ENCODE results near the gene C11orf97.
"Not testable (repeated sequence)": the region's sequence is repeated elsewhere in the genome, so short reads cannot be mapped to it uniquely, and the experiment has no call there.

C11orf97 gene

GRCh38 chr11:94511932-94512781 lies at the start of gene C11orf97:
Gene C11orf97 (plus strand): TSS chr11:94512461. CDS start chr11:94512529, 68 bp downstream.
- DNase-seq (ENCODE audit: low spot score): no peak

GRCh38 chr11:94469416-94469815 lies 42.8 kb upstream of the C11orf97 start:
- DNase-seq (ENCODE audit: low spot score): no peak

GRCh38 chr11:94472916-94473799 lies 39.1 kb upstream of the C11orf97 start:
- DNase-seq (ENCODE audit: low spot score): peak; percentile 13

- DNase-seq (ENCODE audit: low spot score): no peak
Observed at GRCh38 chr11:94477624-94478023, 34.6 kb upstream of the C11orf97 start.

GRCh38 chr11:94481342-94481741 lies 30.9 kb upstream of the C11orf97 start:
- no peak for DNase-seq (ENCODE audit: low spot score)

GRCh38 chr11:94486068-94486467 lies 26.2 kb upstream of the C11orf97 start:
- DNase-seq (ENCODE audit: low spot score): no peak

- DNase-seq (ENCODE audit: low spot score): peak; percentile 99
Observed at GRCh38 chr11:94493281-94494125, 18.8 kb upstream of the C11orf97 start, which contains the start of the genes ANKRD49 and MRE11. Gene ANKRD49 (plus strand): TSS chr11:94493984. CDS start chr11:94496694, 2,710 bp downstream. Gene MRE11 (minus strand): TSS chr11:94493844. CDS start chr11:94492801, 1,043 bp downstream.

GRCh38 chr11:94494126-94494680 lies 18.1 kb upstream of the C11orf97 start:
- DNase-seq (ENCODE audit: low spot score): no peak

- DNase-seq (ENCODE audit: low spot score): no peak
Observed at GRCh38 chr11:94500181-94500580, 12.1 kb upstream of the C11orf97 start.

- DNase-seq (ENCODE audit: low spot score): no peak
Observed at GRCh38 chr11:94501522-94501921, 10.7 kb upstream of the C11orf97 start.

- peak; percentile 77 for DNase-seq (ENCODE audit: low spot score)
Observed at GRCh38 chr11:94504689-94505293, 7.5 kb upstream of the C11orf97 start.

- not testable (repeated sequence) for DNase-seq (ENCODE audit: low spot score)
Observed at GRCh38 chr11:94506513-94506912, 5.7 kb upstream of the C11orf97 start.

- DNase-seq (ENCODE audit: low spot score): no peak
Observed at GRCh38 chr11:94507485-94507884, 4.8 kb upstream of the C11orf97 start.

- DNase-seq (ENCODE audit: low spot score): no peak
Observed at GRCh38 chr11:94513091-94513490, 830 bp downstream of the C11orf97 start.

- DNase-seq (ENCODE audit: low spot score): no peak
Observed at GRCh38 chr11:94515398-94515797, 3.1 kb downstream of the C11orf97 start.

- no peak for DNase-seq (ENCODE audit: low spot score)
Observed at GRCh38 chr11:94516725-94517124, 4.5 kb downstream of the C11orf97 start.

GRCh38 chr11:94518300-94518699 lies 6.0 kb downstream of the C11orf97 start:
- DNase-seq (ENCODE audit: low spot score): no peak

GRCh38 chr11:94519478-94520084 lies 7.3 kb downstream of the C11orf97 start:
- peak; percentile 57 for DNase-seq (ENCODE audit: low spot score)

- peak; percentile 35 for DNase-seq (ENCODE audit: low spot score)
Observed at GRCh38 chr11:94521684-94522083, 9.4 kb downstream of the C11orf97 start.

- DNase-seq (ENCODE audit: low spot score): no peak
Observed at GRCh38 chr11:94524341-94524740, 12.1 kb downstream of the C11orf97 start.
